ENCODE data around the gene GIMAP2.

The GIMAP2 gene

GRCh38 chr7:150734254-150734653 lies 48.7 kb downstream of the GIMAP2 start:
- DNase-seq, result no peak

DNA sequence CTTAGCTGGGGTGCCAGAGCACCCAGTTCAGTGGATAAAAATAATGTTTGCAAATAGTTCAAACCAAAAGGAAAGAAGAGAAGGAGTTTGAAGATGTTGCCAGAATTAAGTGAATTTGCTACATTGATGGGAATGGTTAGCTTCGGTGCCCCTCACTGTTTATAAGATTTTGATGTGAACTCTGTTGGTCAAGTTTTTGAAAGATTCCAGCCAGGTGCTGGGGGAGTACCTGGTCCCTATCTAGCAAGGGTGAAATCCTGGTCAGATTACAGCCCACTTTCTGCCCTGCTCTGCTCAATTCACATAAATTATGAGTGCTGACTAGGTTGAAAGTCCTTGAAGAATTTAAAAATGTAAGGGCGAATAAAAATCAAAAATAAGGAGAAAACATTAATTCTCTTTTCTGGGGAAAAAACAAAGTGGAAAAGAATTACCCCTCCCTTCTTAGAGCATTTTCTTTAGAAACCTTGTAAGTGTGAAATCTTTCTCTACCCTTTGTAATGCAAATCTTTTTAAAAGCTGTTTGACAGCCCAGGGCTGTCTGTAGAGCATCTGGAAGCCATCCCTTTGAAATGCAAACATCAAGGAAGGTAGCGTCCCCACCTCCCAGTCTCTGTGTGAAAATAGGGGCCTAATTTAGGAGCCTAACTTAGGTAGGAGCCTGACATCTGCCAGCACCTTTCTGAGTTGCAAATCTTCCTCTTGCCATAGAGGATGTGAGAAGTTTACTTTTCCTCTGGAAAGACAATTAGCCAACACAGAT lies 50.3 kb downstream of the GIMAP2 start:
- no peak for DNase-seq

- no peak for DNase-seq
Measured at GRCh38 chr7:150736864-150737263, 51.4 kb downstream of the GIMAP2 start.

- DNase-seq, result no peak
Measured at GRCh38 chr7:150737265-150738055, 52.0 kb downstream of the GIMAP2 start, which contains the start of gene GIMAP5. GIMAP5 (plus strand) TSS chr7:150737418; CDS start chr7:150740885, 3,467 bp downstream.

GRCh38 chr7:150738092-150738491 lies 52.6 kb downstream of the GIMAP2 start:
- DNase-seq, result no peak

DNA sequence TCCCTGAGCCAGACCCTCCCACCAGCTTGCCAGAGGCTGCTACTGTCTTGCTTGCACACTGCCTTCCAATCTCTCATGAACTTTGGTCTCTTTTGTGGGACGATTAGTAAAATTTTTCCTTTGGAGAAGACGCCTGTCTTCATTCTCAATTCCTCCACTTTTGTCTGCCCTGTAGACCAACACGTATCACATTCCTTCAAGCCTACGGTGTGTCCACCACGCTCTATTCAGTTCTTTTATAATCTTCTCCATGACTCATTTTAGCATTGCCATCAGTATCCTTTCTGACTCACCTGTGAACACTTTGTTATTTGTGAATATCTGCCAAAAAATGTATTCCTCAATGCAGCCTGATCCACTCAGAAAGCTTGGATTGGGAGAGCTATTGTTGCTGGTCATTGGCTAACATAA lies 53.1 kb downstream of the GIMAP2 start:
- DNase-seq, result peak; percentile 4

DNA sequence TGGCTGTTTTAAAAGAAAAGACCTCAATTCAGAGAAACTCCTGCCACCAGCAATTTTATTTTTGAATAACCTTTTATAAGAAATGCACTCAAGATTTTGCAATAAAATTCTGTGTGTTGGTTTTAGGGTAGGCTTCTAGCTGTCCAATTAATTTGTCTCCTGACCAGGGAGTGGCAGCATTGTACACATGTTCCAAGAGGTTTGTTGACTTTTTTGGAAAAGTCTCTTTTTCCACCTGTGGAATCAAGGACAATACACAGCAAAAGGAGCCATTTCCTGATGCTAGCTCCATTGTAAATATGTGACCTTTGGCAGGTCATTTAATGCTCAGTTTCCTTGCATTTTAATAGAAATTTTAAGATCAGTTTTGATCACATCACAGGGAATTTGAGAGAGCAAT lies 53.5 kb downstream of the GIMAP2 start:
- DNase-seq, result no peak

GRCh38 chr7:150740053-150740452 lies 54.5 kb downstream of the GIMAP2 start:
- no peak for DNase-seq

GRCh38 chr7:150742286-150742968 lies 56.9 kb downstream of the GIMAP2 start:
- no peak for DNase-seq

Data from EL (cell line).